Kasumi-1 (cell line): ENCODE results near the gene MKX.

Source experiments
- DNase-seq, 2 experiments: peaks; one replicate each; lab custom pipeline; 2025; lab: John Stamatoyannopoulos, UW

Gene MKX

DNA sequence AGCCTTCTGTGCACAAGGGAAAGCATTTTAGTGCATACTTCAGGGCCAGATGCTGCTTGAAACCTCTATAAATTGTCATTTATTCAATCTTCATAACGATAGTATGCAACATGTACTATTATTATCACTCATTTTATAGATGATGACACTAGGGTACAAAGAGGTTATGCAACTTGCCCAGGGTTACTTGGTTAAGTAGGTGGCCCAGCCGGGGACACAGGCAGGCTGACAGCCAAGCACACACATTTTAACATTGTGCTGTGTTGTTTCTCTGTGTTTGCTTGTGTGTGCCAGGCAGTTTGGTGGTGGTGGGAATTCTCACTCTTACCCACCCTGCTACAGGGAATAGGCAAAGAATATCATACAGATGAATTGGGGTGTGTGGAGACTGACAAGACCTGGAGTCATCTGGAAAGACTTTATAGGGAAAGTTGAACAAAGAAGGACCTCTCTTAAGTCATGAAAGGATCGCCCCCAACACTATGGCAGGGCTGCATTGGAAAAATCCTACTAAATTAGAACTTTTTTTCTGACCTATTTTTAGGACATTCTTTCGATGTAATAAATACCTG is 98.9 kb downstream of the MKX start:
- DNase-seq, result no peak

DNA sequence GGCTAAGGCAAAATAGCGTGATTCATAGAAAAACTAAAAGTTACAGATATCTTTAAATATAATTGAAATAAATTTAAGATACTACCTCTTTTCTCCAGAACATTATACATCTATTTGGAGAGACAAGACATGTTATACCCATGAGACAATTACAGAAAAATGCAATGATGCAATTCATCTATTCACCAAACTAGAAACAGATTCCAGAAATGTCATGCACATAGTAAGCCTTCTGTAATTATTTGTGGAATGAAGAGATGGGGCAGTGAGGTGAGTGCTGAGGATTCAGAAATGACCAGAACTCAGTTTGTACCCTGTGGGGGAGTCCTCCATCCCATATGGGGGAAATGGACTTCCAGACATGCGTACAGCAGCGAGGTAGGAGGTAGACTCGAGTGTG is 99.4 kb downstream of the MKX start:
- DNase-seq, result no peak

DNA sequence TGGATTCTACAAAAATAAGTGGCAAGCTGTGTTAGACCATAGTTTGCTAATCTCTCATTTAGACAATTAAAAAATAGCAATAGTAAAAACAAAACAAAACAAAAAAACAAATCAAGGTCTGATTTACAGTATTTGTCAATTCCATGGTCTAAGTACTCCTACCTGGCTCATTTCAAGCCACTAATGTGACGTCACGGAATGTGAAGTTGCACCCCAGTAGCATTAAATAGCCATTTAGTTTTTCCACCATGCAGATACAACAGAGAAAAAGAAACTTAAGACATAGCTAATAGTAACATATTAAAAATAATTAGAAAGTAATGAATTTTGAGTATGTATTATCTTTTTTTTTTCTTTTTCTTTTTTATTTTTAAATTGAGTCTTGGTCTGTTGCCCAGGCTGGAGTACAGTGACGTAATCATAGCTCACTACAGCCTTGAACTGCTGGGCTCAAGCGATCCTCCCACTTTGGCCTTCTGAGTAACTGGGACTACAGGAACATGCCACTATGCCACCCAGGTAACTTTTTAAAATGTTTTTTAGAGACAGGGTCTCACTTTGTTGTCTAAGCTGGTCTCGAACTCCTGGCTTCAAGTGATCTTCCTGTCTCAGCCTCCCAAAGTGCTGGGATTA is 101.2 kb downstream of the MKX start:
- DNase-seq, result no peak

DNA sequence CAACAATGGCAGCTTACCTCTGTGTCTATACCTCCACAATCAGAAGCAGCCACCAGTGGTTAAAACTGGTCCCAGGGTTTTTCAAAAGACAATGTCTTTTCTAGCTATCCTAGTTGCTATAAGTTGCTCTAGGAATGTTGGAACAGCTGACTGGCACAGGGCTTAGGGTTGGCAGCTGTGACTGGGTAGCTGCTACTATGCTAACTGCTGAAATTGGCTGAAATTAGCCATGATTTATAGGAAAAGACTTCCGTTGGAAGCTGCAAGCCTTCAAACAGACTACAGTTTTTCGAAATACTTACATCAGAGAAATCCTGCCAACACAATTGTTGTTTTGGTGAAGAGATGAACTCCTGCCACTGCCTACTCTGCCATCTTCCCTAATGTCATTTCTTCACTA is 102.3 kb downstream of the MKX start:
- DNase-seq, result no peak

DNA sequence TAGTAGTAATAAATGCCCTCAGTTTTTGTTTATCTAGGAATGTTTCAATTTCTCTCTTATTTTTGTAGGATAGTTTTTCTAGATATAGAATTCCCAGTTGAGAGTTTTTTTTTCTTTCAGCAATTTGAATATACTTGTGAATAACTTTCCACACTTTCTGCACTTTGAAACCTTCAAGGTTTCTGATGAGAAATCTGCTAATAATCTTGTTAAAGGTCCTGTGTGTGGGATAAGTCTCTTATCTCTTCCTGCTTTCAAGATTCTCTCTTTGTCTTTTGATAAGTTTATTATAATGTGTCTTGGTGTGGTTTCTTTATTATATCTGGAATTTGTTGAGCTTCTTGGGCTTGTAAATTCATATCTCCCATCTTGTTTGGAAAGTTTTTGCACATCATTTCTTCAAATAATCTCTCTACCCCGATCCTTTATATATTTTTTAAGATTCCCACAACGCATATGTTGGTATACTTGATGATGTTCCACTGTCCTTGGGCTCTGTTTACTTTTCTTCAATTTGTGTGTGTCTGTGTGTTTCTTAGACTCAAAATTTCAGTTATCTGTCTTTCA is 103.5 kb downstream of the MKX start:
- DNase-seq, result no peak

DNA sequence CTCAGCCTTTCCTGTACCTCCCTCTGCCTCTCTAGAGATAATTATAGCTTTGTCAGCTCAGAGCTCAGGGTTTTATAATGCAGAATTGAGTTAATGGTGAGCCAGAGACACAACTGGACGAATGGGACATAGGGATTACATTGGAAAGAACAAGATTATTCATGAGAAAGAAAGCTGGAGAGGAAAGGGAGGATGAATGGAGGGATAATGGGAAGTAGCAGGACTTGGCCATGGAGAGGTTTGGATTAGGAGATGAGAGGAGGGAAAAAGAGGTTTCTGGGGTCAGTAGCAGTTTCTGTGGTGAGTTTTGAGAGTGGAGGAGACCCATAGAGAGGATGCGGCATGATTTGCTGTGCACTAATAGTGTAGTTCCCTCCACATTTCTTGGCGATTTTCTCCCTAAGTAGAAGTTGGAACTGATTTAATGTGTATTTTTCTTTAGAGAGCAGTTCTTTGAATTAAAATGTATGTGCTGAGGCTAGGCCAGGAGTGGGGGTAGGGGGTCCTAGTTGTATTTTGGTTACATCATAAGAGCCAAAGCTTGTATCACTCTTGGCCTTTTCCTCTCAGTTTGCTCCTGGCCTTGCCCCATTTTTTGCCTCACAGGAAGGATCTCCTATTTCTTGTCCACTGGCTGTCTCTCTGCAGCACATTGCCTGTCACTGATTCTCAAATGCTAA is 107.4 kb downstream of the MKX start:
- no peak for DNase-seq

DNA sequence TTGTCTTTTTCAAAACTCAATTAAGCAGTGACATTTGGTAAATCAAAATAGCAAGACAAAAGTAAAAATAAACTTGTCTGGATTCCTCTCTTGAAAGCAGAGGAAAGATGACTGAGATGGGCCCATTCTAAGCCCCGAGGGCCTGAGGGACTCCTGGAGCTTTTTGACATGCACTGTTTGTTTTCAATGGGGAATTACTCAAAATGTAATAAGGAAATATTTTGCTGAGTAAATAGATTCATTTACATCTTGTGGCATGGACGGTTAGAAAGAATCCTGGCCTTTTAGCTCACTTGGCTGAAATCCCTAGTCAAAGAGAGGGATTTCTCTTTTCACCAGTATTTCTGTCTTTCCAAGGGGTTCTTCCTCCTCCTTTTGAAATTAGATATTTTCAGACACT is 108.0 kb downstream of the MKX start:
- no peak for DNase-seq

DNA sequence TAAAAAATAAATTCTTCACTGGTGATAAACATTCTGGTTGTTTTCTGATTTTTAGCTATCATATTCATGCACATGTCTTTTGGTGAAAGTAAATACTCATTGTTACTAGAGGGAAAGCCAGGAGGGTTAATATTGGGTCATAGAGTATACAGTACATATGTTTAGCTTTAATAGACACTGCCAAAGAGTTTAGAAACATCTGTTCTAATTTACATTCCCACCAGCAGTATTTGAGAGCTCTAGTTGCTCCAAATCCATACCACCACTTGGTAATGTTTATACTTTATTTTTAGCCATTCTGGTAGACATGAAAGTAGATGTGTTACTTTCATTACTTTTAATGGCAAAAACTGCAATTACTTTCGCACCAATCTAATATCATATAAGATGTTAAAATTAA is 108.8 kb downstream of the MKX start:
- DNase-seq, result no peak

DNA sequence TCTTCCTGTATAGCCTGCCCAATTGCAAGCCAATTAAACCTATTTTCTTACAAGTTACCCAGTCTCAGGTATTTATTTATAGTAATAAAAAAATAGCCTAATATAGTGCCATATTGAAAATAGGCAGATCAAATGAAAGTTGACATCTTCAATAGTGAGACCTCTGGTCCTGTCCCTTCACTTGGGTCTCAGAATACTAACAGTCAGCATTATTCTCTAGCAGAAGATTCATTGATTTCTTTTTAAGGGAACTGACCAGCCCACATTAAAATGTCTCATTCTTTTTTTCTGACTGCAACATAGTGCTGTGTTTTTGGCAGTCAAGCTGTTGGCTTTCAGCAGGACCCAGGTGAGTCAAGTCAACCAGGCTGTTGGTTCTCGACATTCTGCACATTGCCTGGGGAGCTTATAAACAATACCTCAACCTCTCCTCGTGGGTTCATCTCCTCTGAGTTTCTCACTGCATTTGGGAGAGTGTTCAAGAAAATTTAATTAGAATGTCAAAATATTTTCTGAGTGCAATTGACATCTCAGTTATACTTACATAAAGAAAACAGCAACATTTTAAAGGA is 109.8 kb downstream of the MKX start:
- no peak for DNase-seq

DNA sequence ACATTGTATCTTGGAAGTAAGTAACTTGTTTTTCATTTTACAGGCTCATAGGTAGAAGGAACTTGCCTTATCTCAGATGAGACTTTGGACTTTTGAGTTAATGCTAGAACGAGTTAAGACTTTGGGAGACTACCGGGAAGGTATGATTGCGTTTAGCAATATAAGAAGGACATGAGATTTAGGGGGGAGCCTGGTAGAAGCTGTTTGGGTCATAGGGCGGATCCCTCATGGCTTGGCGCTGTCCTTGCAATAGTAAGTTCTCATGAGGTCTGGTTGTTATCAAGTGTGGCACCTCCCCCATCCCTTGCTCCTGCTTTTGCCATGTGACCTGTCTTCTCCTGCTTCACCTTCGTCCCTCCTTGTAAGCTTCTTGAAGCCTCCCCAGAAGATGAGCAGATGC is 110.3 kb downstream of the MKX start:
- DNase-seq, result no peak

DNA sequence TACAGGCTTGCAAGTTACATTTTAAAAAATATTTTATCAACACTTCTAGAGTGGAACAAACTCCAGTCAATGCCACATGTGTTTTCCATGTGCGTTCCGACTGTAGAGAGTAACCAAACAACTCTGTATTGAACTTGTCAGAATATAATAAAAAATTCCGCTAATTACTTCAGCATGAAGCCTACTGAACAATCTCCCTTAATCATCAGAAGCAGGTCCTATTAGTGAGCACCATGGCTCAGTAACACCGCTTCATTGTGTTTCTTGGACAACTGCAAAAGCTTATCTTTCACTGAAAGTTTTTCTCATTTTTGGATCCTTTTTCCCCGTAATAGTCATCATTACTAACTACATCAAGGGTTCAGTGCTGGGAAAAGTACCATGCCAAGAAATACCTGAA is 117.0 kb downstream of the MKX start:
- DNase-seq, result no peak

DNA sequence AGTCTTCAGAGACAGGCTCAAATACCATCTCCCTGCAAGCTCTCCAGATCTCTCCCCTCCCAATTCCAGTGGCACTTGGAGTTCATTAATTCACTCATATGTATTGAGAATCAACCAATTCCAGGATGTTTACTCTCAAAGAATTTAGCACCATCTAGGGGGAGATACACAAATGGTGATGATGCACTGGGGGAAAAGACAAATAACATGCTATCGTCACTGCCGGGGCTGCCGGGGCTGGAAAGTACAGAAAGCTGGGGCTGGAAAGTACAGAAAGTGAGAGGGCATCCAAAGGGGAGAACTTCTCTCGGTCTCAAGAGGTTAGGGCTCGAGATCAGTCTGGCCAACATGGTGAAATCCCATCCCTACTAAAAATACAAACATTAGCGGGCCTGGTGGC is 118.7 kb downstream of the MKX start:
- no peak for DNase-seq

DNA sequence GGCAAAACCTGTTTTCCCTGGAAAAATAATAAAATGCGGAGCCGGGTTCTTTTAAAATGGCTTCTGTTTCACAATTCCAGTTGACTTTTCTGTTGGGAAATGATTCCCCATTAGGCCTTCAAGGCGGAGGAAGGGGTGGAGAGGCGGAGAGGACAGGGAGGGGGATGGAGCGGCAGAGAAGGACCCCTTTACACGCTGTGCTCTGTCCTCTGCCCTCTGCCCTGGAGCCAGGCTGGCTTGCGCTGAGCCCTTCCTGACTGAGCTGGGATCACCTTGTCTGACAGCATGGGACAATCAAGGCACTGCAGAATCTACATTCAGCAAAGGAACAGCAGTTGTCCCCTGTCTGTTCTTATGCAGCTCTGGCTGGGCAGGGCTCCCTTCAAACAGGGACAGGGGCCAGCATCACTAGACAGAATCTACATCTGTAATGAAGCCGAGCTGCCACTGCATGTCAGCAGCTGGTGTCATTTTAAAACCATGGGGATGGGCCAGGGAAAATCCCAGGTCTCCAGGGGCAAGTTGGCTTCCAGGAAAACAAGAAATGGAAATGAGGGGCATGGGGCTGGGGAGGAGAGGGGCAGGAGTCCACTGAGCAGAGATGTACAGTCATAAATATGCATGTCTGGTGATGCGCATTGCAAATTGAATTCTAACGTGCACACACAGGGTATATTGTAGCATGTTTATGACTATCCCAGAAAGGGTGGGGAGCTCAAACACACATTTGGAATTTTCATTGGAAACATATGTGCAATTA is 120.0 kb downstream of the MKX start:
- DNase-seq, result no peak

DNA sequence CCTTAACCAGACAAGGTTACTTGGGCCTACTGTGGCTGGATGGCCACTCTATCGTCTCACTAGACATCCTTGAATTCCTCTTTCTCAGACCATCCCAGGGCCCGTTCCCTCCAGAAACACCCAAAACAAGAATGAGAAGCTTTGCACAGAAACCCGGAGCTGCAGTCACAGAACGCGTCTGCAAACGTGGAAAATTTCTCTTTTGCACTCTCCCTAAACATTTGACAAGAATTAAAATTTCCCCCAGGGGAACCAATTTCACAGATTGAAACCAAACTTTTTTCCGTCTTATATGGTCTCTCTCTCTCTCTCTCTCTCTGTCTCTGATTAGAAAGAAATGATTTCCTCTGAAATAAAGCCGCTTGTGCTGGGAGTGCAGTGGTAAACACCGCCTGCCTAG is 120.7 kb downstream of the MKX start:
- DNase-seq, result no peak
